Trophoblast cell (in vitro differentiated cells and primary cell): Measurements from ENCODE around the gene RHBDD2.
A peak's percentile ranks its signal among the peaks of the same experiment; 100 is the strongest.

ENCODE experiments used
- DNase-seq, 2 donors: peaks; one replicate each; pipeline ENCODE4 v3.0.0-alpha.2; 2016
- H2AFZ ChIP-seq: 2 replicates; pipeline ENCODE4 v1.6.1; 2013; ENCODE audit warnings: low read length, moderate library complexity, mild to moderate bottlenecking; ENCODE audit not compliant: insufficient read depth, poor library complexity
- H2AK5ac ChIP-seq: 2 replicates; pipeline ENCODE4 v1.6.1; 2013; ENCODE audit warnings: mild to moderate bottlenecking, low read length
- H2BK120ac ChIP-seq: 2 replicates; pipeline ENCODE4 v1.6.1; 2013; ENCODE audit warnings: low read length, mild to moderate bottlenecking, moderate library complexity; ENCODE audit not compliant: insufficient read depth, poor library complexity
- H2BK12ac ChIP-seq: 2 replicates; pipeline ENCODE4 v1.6.1; 2013; ENCODE audit warnings: mild to moderate bottlenecking, low read length, moderate library complexity
- H2BK5ac ChIP-seq: 2 replicates; pipeline ENCODE4 v1.6.1; 2013; ENCODE audit warnings: low read length, low read depth, moderate library complexity, mild to moderate bottlenecking; ENCODE audit not compliant: poor library complexity
- H3K14ac ChIP-seq: 2 replicates; pipeline ENCODE4 v1.6.1; 2013; ENCODE audit warnings: mild to moderate bottlenecking, low read length
- H3K18ac ChIP-seq: 2 replicates; pipeline ENCODE4 v1.6.1; 2013; ENCODE audit warnings: mild to moderate bottlenecking, low read length
- H3K23ac ChIP-seq: 2 replicates; pipeline ENCODE4 v1.6.1; 2013; ENCODE audit warnings: low read length
- H3K27ac ChIP-seq: 2 replicates; pipeline ENCODE4 v1.5.1; 2013; ENCODE audit warnings: low read depth, mild to moderate bottlenecking, inconsistent platforms, low read length, moderate library complexity
- H3K27me3 ChIP-seq: 2 replicates; pipeline ENCODE4 v1.6.1; 2013; ENCODE audit warnings: inconsistent platforms, mild to moderate bottlenecking, low read length, moderate library complexity; ENCODE audit not compliant: insufficient read depth
- H3K36me3 ChIP-seq, 2 experiments: 1 replicate in 1 of 2; 2 replicates in 1 of 2; pipeline ENCODE4 v1.6.1; 2013; ENCODE audit warnings: low read length in 2 of 2, mild to moderate bottlenecking in 2 of 2, moderate library complexity in 1 of 2; ENCODE audit not compliant: insufficient read depth in 2 of 2, control insufficient read depth in 1 of 2
- H3K4ac ChIP-seq: 2 replicates; pipeline ENCODE4 v1.6.1; 2013; ENCODE audit warnings: low read depth, mild to moderate bottlenecking, low read length, moderate library complexity
- H3K4me1 ChIP-seq, 2 experiments: 1 replicate in 1 of 2; 2 replicates in 1 of 2; pipeline ENCODE4 v1.6.1; 2013; ENCODE audit warnings: low read length in 2 of 2, mild to moderate bottlenecking in 2 of 2, moderate library complexity in 1 of 2; ENCODE audit not compliant: insufficient read depth in 2 of 2, control insufficient read depth in 1 of 2
- H3K4me2 ChIP-seq: 2 replicates; pipeline ENCODE4 v1.6.1; 2013; ENCODE audit warnings: inconsistent platforms, mild to moderate bottlenecking, low read length, moderate library complexity
- H3K4me3 ChIP-seq: 2 replicates; pipeline ENCODE4 v1.5.1; 2013; ENCODE audit warnings: mild to moderate bottlenecking, low read depth, low read length, inconsistent platforms
- H3K79me1 ChIP-seq: one replicate; pipeline ENCODE4 v1.6.1; 2013; ENCODE audit warnings: low read length
- H3K79me2 ChIP-seq: 2 replicates; pipeline ENCODE4 v1.6.1; 2013; ENCODE audit warnings: low read length, mild to moderate bottlenecking; ENCODE audit not compliant: control insufficient read depth, insufficient read depth, poor library complexity
- H3K9ac ChIP-seq: 2 replicates; pipeline ENCODE4 v1.6.1; 2013; ENCODE audit warnings: mild to moderate bottlenecking, low read length
- H3K9me3 ChIP-seq: 2 replicates; pipeline ENCODE4 v1.6.1; 2013; ENCODE audit warnings: low read depth, mild to moderate bottlenecking, control low read depth, inconsistent platforms, low read length; ENCODE audit not compliant: insufficient read depth
- H4K12ac ChIP-seq: 2 replicates; pipeline ENCODE4 v1.6.1; 2013; ENCODE audit warnings: low read depth, mild to moderate bottlenecking, low read length, moderate library complexity
- H4K8ac ChIP-seq: 2 replicates; pipeline ENCODE4 v1.6.1; 2013; ENCODE audit warnings: low read depth, mild to moderate bottlenecking, low read length, moderate library complexity
- H4K91ac ChIP-seq: one replicate; pipeline ENCODE4 v1.6.1; 2013; ENCODE audit warnings: low read depth, mild to moderate bottlenecking, low read length, moderate library complexity
- WGBS: extraction: QIAGEN DNeasy Blood & Tissue Kit; methylation state at CpG from one replicate; pipeline ENCODE4 v1.1.7; 2013; ENCODE audit warnings: missing lambda C conversion rate; ENCODE audit not compliant: insufficient read length, insufficient coverage; ENCODE audit errors: extremely low coverage; 5-methylcytosine and 5-hydroxymethylcytosine counted together

Gene RHBDD2

DNA sequence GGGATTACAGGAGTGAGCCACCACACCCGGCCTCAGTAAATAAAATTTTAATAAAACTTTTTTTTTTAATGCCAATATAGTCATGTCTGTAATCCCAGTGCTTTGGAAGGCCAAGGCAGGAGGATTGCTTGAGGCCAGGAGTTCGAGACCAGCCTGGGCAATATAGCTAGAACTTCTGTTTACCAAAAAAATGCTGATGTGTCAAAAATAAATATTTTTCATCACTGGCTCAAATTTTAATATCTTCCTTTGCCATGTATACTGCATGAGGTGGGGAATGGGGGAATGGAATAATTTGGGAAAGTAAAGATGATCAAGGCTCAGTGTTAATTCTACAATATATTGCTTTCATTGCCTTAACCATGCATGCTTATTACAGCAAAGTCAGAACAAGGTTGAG is 10.7 kb upstream of the RHBDD2 start:
- no peak overlapping the region for H4K91ac ChIP-seq
- no peak overlapping the region for H3K27ac ChIP-seq
- H3K23ac ChIP-seq: no peak overlapping the region
- H3K18ac ChIP-seq: no peak overlapping the region
- no peak overlapping the region for H2AK5ac ChIP-seq
- H3K4ac ChIP-seq: no peak overlapping the region
- DNase-seq: no peak
- no peak overlapping the region for H3K9ac ChIP-seq
- H2BK120ac ChIP-seq: no peak overlapping the region
- no peaks in the 10 kb centered on the region for H3K79me2 ChIP-seq
- no peak overlapping the region for H2AFZ ChIP-seq
- no peak overlapping the region for H3K14ac ChIP-seq
- no peaks in the 10 kb centered on the region for H3K27me3 ChIP-seq
- H4K8ac ChIP-seq: no peak overlapping the region
- no peak overlapping the region for H4K12ac ChIP-seq
- H2BK5ac ChIP-seq: no peak overlapping the region
- H3K4me1 ChIP-seq: no peaks in the 10 kb centered on the region
- no CpG with 5 or more reads among the region's 2 CpGs for WGBS
- H3K4me2 ChIP-seq: no peak overlapping the region
- no peaks in the 10 kb centered on the region for H3K79me1 ChIP-seq
- no peaks in the 10 kb centered on the region for H3K9me3 ChIP-seq
- H2BK12ac ChIP-seq: no peak overlapping the region
- H3K36me3 ChIP-seq: no peaks in the 10 kb centered on the region
- no peak overlapping the region for H3K4me3 ChIP-seq

DNA sequence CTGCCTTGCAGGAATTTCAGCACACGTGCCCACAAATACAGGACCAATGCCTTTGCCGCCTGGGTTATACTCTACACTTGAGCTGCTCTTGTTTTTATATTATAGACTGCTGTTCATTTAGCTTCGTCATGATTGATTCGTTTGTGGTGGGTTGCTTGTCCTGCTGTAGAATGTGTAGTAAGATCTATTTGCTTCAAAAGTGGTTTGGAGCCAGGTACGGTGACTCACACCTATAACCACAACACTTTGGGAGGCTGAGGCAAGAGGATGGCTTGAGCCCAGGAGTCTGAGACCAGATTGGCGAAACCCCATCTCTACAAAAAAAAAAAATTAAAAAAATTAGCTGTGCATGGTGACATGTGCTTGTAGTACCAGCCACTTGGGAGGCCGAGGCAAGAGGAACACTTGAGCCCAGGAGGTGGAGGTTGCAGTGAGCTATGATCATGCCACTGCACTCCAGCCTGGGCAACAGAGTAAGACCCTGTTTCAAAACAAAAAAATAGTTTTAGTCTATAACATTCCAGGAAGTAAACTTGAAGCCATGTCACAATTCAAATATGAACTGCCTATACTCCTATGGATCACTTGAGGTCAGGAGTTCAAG is 9.0 kb upstream of the RHBDD2 start:
- no peak overlapping the region for H3K23ac ChIP-seq
- H3K9me3 ChIP-seq: no peaks in the 10 kb centered on the region
- no CpG with 5 or more reads among the region's 7 CpGs for WGBS
- no peak overlapping the region for H3K9ac ChIP-seq
- H2AK5ac ChIP-seq: no peak overlapping the region
- H3K79me2 ChIP-seq: no peaks in the 10 kb centered on the region
- no peak overlapping the region for H2BK120ac ChIP-seq
- H3K4ac ChIP-seq: no peak overlapping the region
- no peaks in the 10 kb centered on the region for H3K27me3 ChIP-seq
- no peaks in the 10 kb centered on the region for H3K4me1 ChIP-seq
- no peak overlapping the region for H4K12ac ChIP-seq
- no peaks in the 10 kb centered on the region for H3K79me1 ChIP-seq
- no peak overlapping the region for H4K91ac ChIP-seq
- H3K36me3 ChIP-seq: no peaks in the 10 kb centered on the region
- H2AFZ ChIP-seq: no peak overlapping the region
- H3K18ac ChIP-seq: no peak overlapping the region
- H2BK12ac ChIP-seq: no peak overlapping the region
- no peak overlapping the region for H2BK5ac ChIP-seq
- DNase-seq: no peak
- no peak overlapping the region for H3K27ac ChIP-seq
- H3K4me3 ChIP-seq: no peak overlapping the region
- no peak overlapping the region for H3K4me2 ChIP-seq
- H4K8ac ChIP-seq: no peak overlapping the region
- H3K14ac ChIP-seq: no peak overlapping the region

DNA sequence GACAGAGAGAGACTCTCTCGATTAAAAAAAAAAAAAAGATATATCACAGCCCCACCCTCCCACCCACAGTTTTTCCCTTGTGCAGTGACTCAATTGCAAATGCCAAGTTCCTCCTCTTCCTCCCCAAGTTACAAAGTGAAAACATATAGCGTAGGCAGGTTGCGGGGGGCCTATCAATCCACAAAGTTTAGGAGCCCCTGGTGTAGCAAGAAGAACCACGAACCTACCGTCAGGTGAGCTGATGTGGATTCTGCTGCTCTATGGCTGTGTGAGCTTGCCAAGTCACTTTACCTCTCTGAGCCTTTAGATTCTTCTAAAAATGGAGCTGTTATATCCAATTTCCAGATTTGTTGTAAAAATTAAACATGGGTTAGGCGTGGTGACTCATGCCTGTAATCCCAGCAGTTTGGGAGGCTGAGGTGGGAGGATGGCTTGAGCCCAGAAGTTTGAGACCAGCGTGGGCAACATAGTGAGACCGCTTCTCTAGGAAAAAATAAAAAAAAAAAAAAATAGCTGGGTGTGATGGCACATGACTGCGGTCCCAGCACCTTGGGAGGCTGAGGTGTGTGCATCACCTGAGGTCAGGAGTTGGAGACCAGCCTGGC is 8.2 kb upstream of the RHBDD2 start:
- Histone ChIP-seq H2AK5ac (no peak overlapping the region), H3K36me3 (no peaks in the 10 kb centered on the region), H3K4me2 (no peak overlapping the region), H3K79me1 (no peaks in the 10 kb centered on the region), H2AFZ (no peak overlapping the region), H4K12ac (no peak overlapping the region), H3K14ac (no peak overlapping the region), H3K4me1 (no peaks in the 10 kb centered on the region), H2BK12ac (no peak overlapping the region), H2BK5ac (no peak overlapping the region), H4K8ac (no peak overlapping the region), H3K23ac (no peak overlapping the region), H3K9me3 (no peaks in the 10 kb centered on the region), H3K4ac (no peak overlapping the region), H3K9ac (no peak overlapping the region), H2BK120ac (no peak overlapping the region), H3K27me3 (no peaks in the 10 kb centered on the region), H3K79me2 (no peaks in the 10 kb centered on the region), H3K27ac (no peak overlapping the region), H4K91ac (no peak overlapping the region), H3K4me3 (no peak overlapping the region), H3K18ac (no peak overlapping the region)
- WGBS: no CpG with 5 or more reads among the region's 9 CpGs
- no peak for DNase-seq

DNA sequence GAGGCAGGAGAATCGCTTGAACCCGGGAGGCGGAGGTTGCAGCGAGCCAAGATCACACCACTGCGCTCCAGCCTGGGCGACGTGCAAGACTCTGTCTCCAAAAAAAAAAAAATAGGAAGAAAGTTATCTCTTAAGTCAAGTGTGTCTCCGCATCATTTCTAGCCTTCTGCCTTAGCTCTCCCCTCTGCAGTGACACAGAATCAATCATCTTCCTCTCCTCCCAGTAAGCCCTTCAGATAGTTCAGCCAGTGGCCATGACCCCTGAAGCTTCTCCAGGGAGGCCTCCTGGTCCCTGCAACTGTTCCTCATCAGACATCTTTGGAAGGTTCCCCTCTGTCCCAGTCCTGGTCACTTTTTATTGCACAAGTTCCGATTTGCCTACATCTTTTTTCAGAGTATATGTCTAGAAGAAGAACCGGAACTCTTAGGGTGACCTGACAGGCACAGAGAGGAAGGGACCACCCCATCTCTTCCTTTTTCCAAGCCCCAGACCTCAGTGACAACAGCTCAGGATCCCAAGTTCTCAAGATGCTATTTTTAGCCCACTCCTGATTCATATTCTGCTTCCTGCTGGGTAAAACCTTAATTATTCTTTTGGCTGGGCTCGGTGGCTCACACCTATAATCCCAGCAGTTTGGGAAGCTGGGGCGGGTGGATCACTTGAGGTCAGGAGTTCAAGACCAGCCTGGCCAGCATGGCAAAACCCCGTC is 6.6 kb upstream of the RHBDD2 start:
- no peak overlapping the region for H2AK5ac ChIP-seq
- no peak overlapping the region for H3K18ac ChIP-seq
- H3K9ac ChIP-seq: no peak overlapping the region
- no peak overlapping the region for H3K23ac ChIP-seq
- H4K12ac ChIP-seq: no peak overlapping the region
- no peak overlapping the region for H3K4ac ChIP-seq
- H3K27me3 ChIP-seq: no peaks in the 10 kb centered on the region
- H3K79me1 ChIP-seq: no peaks in the 10 kb centered on the region
- peak in 1 of 2 donors; percentile 14 for DNase-seq
- no peak overlapping the region for H4K8ac ChIP-seq
- no peaks in the 10 kb centered on the region for H3K9me3 ChIP-seq
- H3K4me3 ChIP-seq: no peak overlapping the region
- no peak overlapping the region for H4K91ac ChIP-seq
- H3K14ac ChIP-seq: no peak overlapping the region
- no peaks in the 10 kb centered on the region for H3K79me2 ChIP-seq
- H2BK120ac ChIP-seq: no peak overlapping the region
- H3K4me2 ChIP-seq: no peak overlapping the region
- no peaks in the 10 kb centered on the region for H3K4me1 ChIP-seq
- H3K36me3 ChIP-seq: no peaks in the 10 kb centered on the region
- H2BK12ac ChIP-seq: no peak overlapping the region
- H3K27ac ChIP-seq: no peak overlapping the region
- no peak overlapping the region for H2BK5ac ChIP-seq
- WGBS: no CpG with 5 or more reads among the region's 13 CpGs
- no peak overlapping the region for H2AFZ ChIP-seq
